ENCODE results near the gene RAPGEF2. TPM values are rescaled to one million over a fixed set of nuclear protein-coding genes. Genes with fewer than 3 reads are reported as not detected.

RAPGEF2 gene
- total RNA-seq, 1 donor from 2014 or later: 31.0 TPM

DNA sequence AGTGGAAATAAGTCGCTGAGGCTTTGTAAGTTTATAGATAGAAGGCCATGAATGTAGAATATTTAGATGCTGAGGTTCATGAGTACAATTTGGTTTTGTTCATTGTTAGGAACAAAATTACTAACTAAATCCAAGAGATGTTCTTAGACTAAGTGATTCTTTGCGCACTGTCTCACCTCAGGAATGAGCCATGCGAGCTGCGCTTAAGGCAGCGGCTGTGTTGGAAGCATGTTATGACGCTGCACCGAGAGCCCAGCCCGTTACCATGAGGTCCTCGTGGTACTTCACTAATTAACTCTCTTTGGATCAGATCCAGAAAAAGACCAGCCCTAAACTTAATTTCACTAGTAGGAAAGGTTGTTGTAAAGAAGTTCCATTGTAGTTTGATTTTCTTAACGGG is 166.2 kb downstream of the RAPGEF2 start:
- TF ChIP-seq, protein P1, sequence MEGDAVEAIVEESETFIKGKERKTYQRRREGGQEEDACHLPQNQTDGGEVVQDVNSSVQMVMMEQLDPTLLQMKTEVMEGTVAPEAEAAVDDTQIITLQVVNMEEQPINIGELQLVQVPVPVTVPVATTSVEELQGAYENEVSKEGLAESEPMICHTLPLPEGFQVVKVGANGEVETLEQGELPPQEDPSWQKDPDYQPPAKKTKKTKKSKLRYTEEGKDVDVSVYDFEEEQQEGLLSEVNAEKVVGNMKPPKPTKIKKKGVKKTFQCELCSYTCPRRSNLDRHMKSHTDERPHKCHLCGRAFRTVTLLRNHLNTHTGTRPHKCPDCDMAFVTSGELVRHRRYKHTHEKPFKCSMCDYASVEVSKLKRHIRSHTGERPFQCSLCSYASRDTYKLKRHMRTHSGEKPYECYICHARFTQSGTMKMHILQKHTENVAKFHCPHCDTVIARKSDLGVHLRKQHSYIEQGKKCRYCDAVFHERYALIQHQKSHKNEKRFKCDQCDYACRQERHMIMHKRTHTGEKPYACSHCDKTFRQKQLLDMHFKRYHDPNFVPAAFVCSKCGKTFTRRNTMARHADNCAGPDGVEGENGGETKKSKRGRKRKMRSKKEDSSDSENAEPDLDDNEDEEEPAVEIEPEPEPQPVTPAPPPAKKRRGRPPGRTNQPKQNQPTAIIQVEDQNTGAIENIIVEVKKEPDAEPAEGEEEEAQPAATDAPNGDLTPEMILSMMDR (IDR thresholded peaks at IDR 0.05): no peak
- H3K4me3 Mint-ChIP-seq (ENCODE audit: unreplicated experiment): no peak overlapping the region
- peaks cover 2% of the 10 kb centered on the region for H3K36me3 Mint-ChIP-seq (ENCODE audit: low read depth)
- H3K9me3 Mint-ChIP-seq (ENCODE audit: low read depth): no peaks in the 10 kb centered on the region
- no peak for DNase-seq (ENCODE audit: low spot score)
- H3K27me3 Mint-ChIP-seq (ENCODE audit: low read depth): no peaks in the 10 kb centered on the region
- peaks cover 42% of the 10 kb centered on the region for H3K4me1 Mint-ChIP-seq (ENCODE audit: low read depth)
- peak overlapping the region; percentile 27 for H3K27ac Mint-ChIP-seq (ENCODE audit: unreplicated experiment)

DNA sequence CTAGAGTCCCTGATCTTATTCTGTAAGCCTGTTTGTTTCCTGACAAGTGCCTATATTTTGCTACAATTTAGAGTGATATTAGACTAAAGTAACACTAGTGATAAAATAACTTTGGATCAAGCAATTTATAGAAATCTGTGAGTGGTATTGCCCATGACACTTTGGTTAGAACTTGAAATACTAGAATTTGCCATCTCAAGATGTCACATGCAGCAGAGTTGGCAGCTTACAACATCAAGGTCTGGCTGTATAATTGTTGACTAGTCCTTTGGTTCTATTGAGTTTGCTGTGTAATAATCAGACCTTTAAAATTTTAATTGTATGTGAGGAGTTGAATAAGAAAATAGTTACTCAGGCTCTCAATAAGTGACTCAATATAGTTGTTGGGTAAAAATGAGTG is 167.1 kb downstream of the RAPGEF2 start:
- Mint-ChIP-seq H3K27me3 (ENCODE audit: low read depth) (no peaks in the 10 kb centered on the region), H3K36me3 (ENCODE audit: low read depth) (peaks cover 2% of the 10 kb centered on the region), H3K9me3 (ENCODE audit: low read depth) (no peaks in the 10 kb centered on the region), H3K27ac (ENCODE audit: unreplicated experiment) (peak overlapping the region; percentile 18), H3K4me3 (ENCODE audit: unreplicated experiment) (no peak overlapping the region), H3K4me1 (ENCODE audit: low read depth) (peaks cover 49% of the 10 kb centered on the region)
- TF ChIP-seq, protein P1 (IDR thresholded peaks at IDR 0.05): no peak
- DNase-seq (ENCODE audit: low spot score): no peak

DNA sequence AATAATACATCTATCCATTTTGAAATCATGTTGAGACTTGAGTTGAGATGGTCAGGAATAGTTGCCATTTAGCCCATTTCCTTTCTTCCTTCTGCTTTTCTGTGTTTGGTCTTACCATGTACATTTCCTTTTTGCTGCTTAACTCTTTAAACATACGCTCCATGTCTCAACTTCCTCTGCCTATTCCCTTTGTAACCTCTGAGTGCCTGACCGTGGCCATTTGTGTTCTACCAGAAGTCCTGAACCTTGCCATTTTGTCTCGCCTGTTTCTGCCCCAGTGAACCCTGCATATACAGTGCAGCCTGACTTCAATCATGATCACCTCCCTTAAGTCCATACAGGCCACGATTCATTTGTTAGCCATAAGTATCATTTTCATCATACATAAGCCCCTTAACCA is 169.0 kb downstream of the RAPGEF2 start:
- TF ChIP-seq, protein P1 (IDR thresholded peaks at IDR 0.05): no peak
- DNase-seq (ENCODE audit: low spot score): no peak
- Mint-ChIP-seq H3K27me3 (ENCODE audit: low read depth) (no peaks in the 10 kb centered on the region), H3K4me1 (ENCODE audit: low read depth) (peaks cover 49% of the 10 kb centered on the region), H3K27ac (ENCODE audit: unreplicated experiment) (peak overlapping the region; percentile 46), H3K9me3 (ENCODE audit: low read depth) (no peaks in the 10 kb centered on the region), H3K36me3 (ENCODE audit: low read depth) (no peaks in the 10 kb centered on the region), H3K4me3 (ENCODE audit: unreplicated experiment) (no peak overlapping the region)

DNA sequence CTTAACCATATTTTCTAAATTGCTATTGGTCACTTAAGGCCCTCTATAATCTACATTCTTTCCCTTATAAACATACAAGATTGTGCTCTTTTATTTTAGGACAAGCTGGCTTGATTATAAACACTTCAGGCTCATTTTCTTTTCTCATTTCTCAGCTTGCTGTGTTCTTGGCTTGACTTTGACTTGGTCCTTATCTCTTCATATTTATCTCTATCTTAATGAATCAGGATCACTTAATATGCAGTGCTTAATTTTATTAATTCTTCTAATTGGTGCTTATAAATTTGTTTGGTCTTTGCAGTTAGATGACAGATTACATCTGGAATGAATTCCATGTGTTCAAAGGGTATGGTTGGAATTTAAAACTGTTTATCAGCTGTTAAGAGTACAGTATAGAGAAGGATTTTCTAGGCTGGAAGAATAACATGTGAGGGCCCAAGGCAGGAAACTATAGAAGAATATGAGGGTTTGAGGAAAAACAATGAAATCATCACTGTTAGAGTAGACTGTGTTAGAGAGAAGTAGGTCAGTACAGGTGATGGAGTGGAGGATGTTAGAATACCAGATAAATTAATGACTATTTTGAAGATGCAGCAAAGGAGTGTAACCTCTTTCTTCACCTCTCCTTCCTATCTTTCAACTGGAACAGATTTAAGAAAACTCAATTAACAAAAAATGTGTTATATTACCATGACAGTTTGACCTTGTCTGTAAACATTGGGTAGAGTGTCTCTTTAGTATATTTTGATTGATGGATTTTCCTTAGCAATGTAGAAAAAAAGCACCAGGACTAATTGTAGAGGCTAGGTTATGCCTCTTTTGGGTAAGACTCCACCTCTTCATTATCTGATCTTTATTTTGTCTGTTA is 169.6 kb downstream of the RAPGEF2 start:
- Mint-ChIP-seq H3K4me3 (ENCODE audit: unreplicated experiment) (no peak overlapping the region), H3K27ac (ENCODE audit: unreplicated experiment) (peak overlapping the region; percentile 46), H3K27me3 (ENCODE audit: low read depth) (no peaks in the 10 kb centered on the region), H3K4me1 (ENCODE audit: low read depth) (peaks cover 49% of the 10 kb centered on the region), H3K36me3 (ENCODE audit: low read depth) (peaks cover under 1% of the 10 kb centered on the region), H3K9me3 (ENCODE audit: low read depth) (no peaks in the 10 kb centered on the region)
- TF ChIP-seq, protein P1 (IDR thresholded peaks at IDR 0.05): no peak
- no peak for DNase-seq (ENCODE audit: low spot score)

DNA sequence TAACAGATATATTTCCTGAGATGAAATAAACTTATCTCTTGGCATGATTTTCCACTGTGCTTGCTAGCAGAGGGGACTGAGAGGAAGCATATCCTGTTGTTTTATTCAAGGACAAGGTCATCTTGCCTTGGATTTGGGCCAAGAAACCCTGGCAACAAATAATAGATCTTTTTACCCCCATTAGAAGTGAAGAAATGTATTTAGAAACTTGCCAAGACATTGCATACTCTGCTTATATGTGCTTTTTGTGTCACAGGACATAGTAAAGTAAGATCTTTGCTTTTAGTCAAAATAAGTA is 170.2 kb downstream of the RAPGEF2 start:
- H3K4me1 Mint-ChIP-seq (ENCODE audit: low read depth): peaks cover 49% of the 10 kb centered on the region
- H3K27ac Mint-ChIP-seq (ENCODE audit: unreplicated experiment): peak overlapping the region; percentile 46
- TF ChIP-seq, protein P1 (IDR thresholded peaks at IDR 0.05): no peak
- H3K9me3 Mint-ChIP-seq (ENCODE audit: low read depth): no peaks in the 10 kb centered on the region
- no peak for DNase-seq (ENCODE audit: low spot score)
- no peaks in the 10 kb centered on the region for H3K27me3 Mint-ChIP-seq (ENCODE audit: low read depth)
- no peak overlapping the region for H3K4me3 Mint-ChIP-seq (ENCODE audit: unreplicated experiment)
- peaks cover 4% of the 10 kb centered on the region for H3K36me3 Mint-ChIP-seq (ENCODE audit: low read depth)
